HepG2 (cell line): ENCODE measurements around the gene PLPPR4. TPM values are rescaled to one million over a fixed set of nuclear protein-coding genes. Genes with fewer than 3 reads are reported as not detected.

ENCODE experiments used
- ATF7-NPFF ChIP-seq: sonication (generic); formaldehyde crosslinking; IDR thresholded peaks from 2 replicates; pipeline ENCODE4 v1.8.1; 2023; ENCODE audit warnings: mild to moderate bottlenecking, low read depth, missing genetic modification reagents, moderate library complexity
- PAXIP1 ChIP-seq: sonication (generic); formaldehyde crosslinking; conservative IDR thresholded peaks from 2 replicates; pipeline ENCODE4 v1.4.0; 2020; ENCODE audit warnings: mild to moderate bottlenecking, missing genetic modification reagents, moderate library complexity
- RFX1 ChIP-seq: fragments of 450-650 bp; IDR thresholded peaks from 2 replicates; pipeline ENCODE4 v1.6.1; 2017
- SMYD3 ChIP-seq: sonication (generic); formaldehyde crosslinking; IDR thresholded peaks from 2 replicates; pipeline ENCODE4 v1.8.1; 2023; ENCODE audit warnings: mild to moderate bottlenecking, missing genetic modification reagents
- STAT6 ChIP-seq: sonication (generic); formaldehyde crosslinking; IDR thresholded peaks from 2 replicates; pipeline ENCODE4 v1.4.0; 2020; ENCODE audit warnings: missing genetic modification reagents, mild to moderate bottlenecking, borderline replicate concordance
- ZMYM2 ChIP-seq: sonication (generic); formaldehyde crosslinking; IDR thresholded peaks from 2 replicates; pipeline ENCODE4 v1.8.0; 2022; ENCODE audit warnings: mild to moderate bottlenecking, missing genetic modification reagents
- ZNF362 ChIP-seq: sonication (generic); formaldehyde crosslinking; IDR thresholded peaks from 2 replicates; pipeline ENCODE4 v1.4.0; 2020; ENCODE audit warnings: missing genetic modification reagents, mild to moderate bottlenecking, borderline replicate concordance
- ZNF383 ChIP-seq: sonication (generic); formaldehyde crosslinking; IDR thresholded peaks from 2 replicates; pipeline ENCODE4 v1.4.0; 2020; ENCODE audit warnings: missing genetic modification reagents, mild to moderate bottlenecking, borderline replicate concordance
- polyA plus RNA-seq, 8 experiments: library from polyadenylated mRNA; depleted of rRNA in 3 of 8; stranded (reverse) in 7 of 8; unstranded in 1 of 8; fragments of >200 nt; fragmentation: Illumina TruSeq in 4 of 8; extraction: Trizol in 4 of 8; gene quantifications; 2 replicates each; pipeline versions ENCODE4 v1.2.1 to v1.2.3, GENCODE V29; 2011 to 2016; ENCODE audit warnings: low read depth in 4 of 8, missing spikeins in 1 of 8, mixed read lengths in 1 of 8; ENCODE audit not compliant: insufficient read depth in 1 of 8
- total RNA-seq, 5 experiments: library from RNA; depleted of rRNA; stranded (reverse); fragments of >200 nt; fragmentation: Illumina TruSeq; extraction: Trizol; gene quantifications; 2 replicates each; pipeline ENCODE4 v1.2.3, GENCODE V29; 2016; ENCODE audit warnings: low read depth in 1 of 5

The PLPPR4 gene
- total and polyA plus RNA-seq, 2 of the 13 experiments (the other 11 are each of a cell fraction or from before 2014, with no cell fraction given) = not detected

GRCh38 chr1:99266726-99267125, 2.4 kb downstream of the PLPPR4 start (continued):
- no peak for TF ChIP-seq STAT6 (CRISPR knock-in tag)
- no peak for TF ChIP-seq ATF7-NPFF (CRISPR knock-in tag)
- no peak for TF ChIP-seq SMYD3 (CRISPR knock-in tag)
- TF ChIP-seq PAXIP1 (CRISPR knock-in tag) = no peak
- TF ChIP-seq ZMYM2 = no peak
- TF ChIP-seq ZNF362 (CRISPR knock-in tag) = no peak
- TF ChIP-seq RFX1 = no peak
- TF ChIP-seq ZNF383 (CRISPR knock-in tag) = no peak
